Kasumi-1 (cell line): ENCODE data around the gene FER.
A peak's percentile ranks its signal among the peaks of the same experiment; 100 is the strongest.
"Not testable (repeated sequence)": the region's sequence is repeated elsewhere in the genome, so short reads cannot be mapped to it uniquely, and the experiment has no call there.

ENCODE experiments used
- DNase-seq, 2 experiments: peaks; one replicate each; lab custom pipeline; 2025; lab: John Stamatoyannopoulos, UW

The FER gene

GRCh38 chr5:108881133-108881532 is 133.4 kb downstream of the FER start:
- no peak for DNase-seq

GRCh38 chr5:108884736-108885135 is 137.0 kb downstream of the FER start:
- no peak for DNase-seq

- DNase-seq = no peak
Measured at GRCh38 chr5:108898257-108898656, 150.6 kb downstream of the FER start.

GRCh38 chr5:108898707-108899106 is 151.0 kb downstream of the FER start:
- DNase-seq = no peak

- not testable (repeated sequence) for DNase-seq
Measured at GRCh38 chr5:108899244-108899643, 151.5 kb downstream of the FER start.

- no peak for DNase-seq
Measured at GRCh38 chr5:108900668-108901067, 153.0 kb downstream of the FER start.

GRCh38 chr5:108905805-108906204 is 158.1 kb downstream of the FER start:
- no peak for DNase-seq

- DNase-seq = no peak
Measured at GRCh38 chr5:108910627-108911026, 162.9 kb downstream of the FER start.

GRCh38 chr5:108911055-108911454 is 163.4 kb downstream of the FER start:
- no peak for DNase-seq

- no peak for DNase-seq
Measured at GRCh38 chr5:108917596-108917995, 169.9 kb downstream of the FER start.

- DNase-seq = peak in 1 of 2 experiments; percentile 24
Measured at GRCh38 chr5:108919591-108920326, 172.1 kb downstream of the FER start.

- peak; percentile 63 to 70 for DNase-seq
Measured at GRCh38 chr5:108924457-108924961, 176.8 kb downstream of the FER start.

GRCh38 chr5:108925073-108925472 is 177.4 kb downstream of the FER start:
- no peak for DNase-seq

- no peak for DNase-seq
Measured at GRCh38 chr5:108930107-108930506, 182.4 kb downstream of the FER start.

GRCh38 chr5:108935611-108936010 is 187.9 kb downstream of the FER start:
- no peak for DNase-seq

GRCh38 chr5:108937221-108937620 is 189.5 kb downstream of the FER start:
- DNase-seq = no peak

GRCh38 chr5:108940506-108940905 is 192.8 kb downstream of the FER start:
- DNase-seq = no peak

GRCh38 chr5:108941746-108942145 is 194.0 kb downstream of the FER start:
- DNase-seq = no peak

GRCh38 chr5:108942701-108943100 is 195.0 kb downstream of the FER start:
- DNase-seq = no peak

- DNase-seq = no peak
Measured at GRCh38 chr5:108945094-108945493, 197.4 kb downstream of the FER start.

GRCh38 chr5:108946008-108946407 is 198.3 kb downstream of the FER start:
- no peak for DNase-seq

GRCh38 chr5:108947164-108947563 is 199.5 kb downstream of the FER start:
- DNase-seq = no peak

- DNase-seq = no peak
Measured at GRCh38 chr5:108950276-108950675, 202.6 kb downstream of the FER start.

- no peak for DNase-seq
Measured at GRCh38 chr5:108953940-108954339, 206.2 kb downstream of the FER start.
